K562 (cell line): Measurements from ENCODE around the gene PLEKHA5. TPM values are rescaled to one million over a fixed set of nuclear protein-coding genes. Genes with fewer than 3 reads are reported as not detected.

Experiments
- ATAC-seq: fragments of 200-7000 bp; cut with Tn5 transposase; 3 replicates; pipeline ENCODE4 v1.9.1; 2020; ENCODE audit warnings: moderate library complexity
- BruUV-seq: library from RNA; stranded (reverse); fragments of 400-500 nt; replicated peaks from 2 replicates; lab custom pipeline; 2021; lab: Mats Ljungman, UMichigan
- CTCF ChIA-PET: fragments of 300-600 bp; formaldehyde crosslinking; extraction: SDS; loops from one replicate; lab custom pipeline; 2021; ENCODE audit warnings: low intra/inter-chr PET ratio; lab: Yijun Ruan, JAX
- POLR2A ChIA-PET: fragments of 300-600, 350-650 bp; sonication (Branson Sonifier 250); formaldehyde crosslinking; extraction: SDS; loops from one replicate; lab custom pipeline; 2021; ENCODE audit warnings: antibody characterized with exemption, inconsistent platforms; lab: Yijun Ruan, JAX
- DNase-seq, 4 experiments: peaks; one replicate each; pipeline versions ENCODE4 v3.0.0 to v3.0.0-alpha.2; 2011 to 2018; ENCODE audit warnings: low spot score in 3 of 4, mixed read lengths in 3 of 4; ENCODE audit errors: extremely low read depth in 1 of 4
- FAIRE-seq: peaks from 2 replicates; lab custom pipeline; 2011; peaks lifted over from hg19 to GRCh38; lab: Jason Lieb, UNC
- H2AFZ ChIP-seq: 2 replicates; pipeline ENCODE4 v1.6.0; 2011; ENCODE audit warnings: low read depth, low read length, control low read depth, inconsistent platforms
- H3K27ac ChIP-seq: fragments of 200-600 bp; 3 replicates; pipeline ENCODE4 v1.8.0; 2011; ENCODE audit warnings: low read depth, mild to moderate bottlenecking, control low read depth, inconsistent platforms, low read length, moderate library complexity, mixed read lengths; ENCODE audit errors: extremely low read depth
- H3K27me3 ChIP-seq, 2 experiments: fragments of 300-600 bp in 1 of 2; 2 replicates in 1 of 2; 3 replicates in 1 of 2; pipeline versions ENCODE4 v1.6.0 to v1.8.0; 2011; ENCODE audit warnings: inconsistent platforms in 2 of 2, low read length in 2 of 2, mild to moderate bottlenecking in 1 of 2, mixed read lengths in 1 of 2, moderate library complexity in 1 of 2; ENCODE audit not compliant: control insufficient read depth in 2 of 2, insufficient read depth in 2 of 2
- H3K36me3 ChIP-seq: fragments of 300-600 bp; 3 replicates; pipeline ENCODE4 v1.8.0; 2011; ENCODE audit warnings: mild to moderate bottlenecking, low read length, inconsistent platforms; ENCODE audit not compliant: control insufficient read depth, insufficient read depth
- H3K4me1 ChIP-seq, 2 experiments: fragments of 200-600 bp in 1 of 2; replicated peaks in 1 of 2; 2 replicates in 1 of 2; 3 replicates in 1 of 2; pipeline versions ENCODE4 v1.5.1 to v1.8.0; 2011; ENCODE audit warnings: inconsistent platforms in 2 of 2, low read length in 2 of 2, mild to moderate bottlenecking in 1 of 2, mixed read lengths in 1 of 2, moderate library complexity in 1 of 2; ENCODE audit not compliant: control insufficient read depth in 2 of 2, insufficient read depth in 2 of 2
- H3K4me2 ChIP-seq: 2 replicates; pipeline ENCODE4 v1.6.1; 2011; ENCODE audit warnings: low read length, control low read depth, inconsistent platforms, mixed read lengths; ENCODE audit not compliant: insufficient read depth
- H3K4me3 ChIP-seq: fragments of 200-600 bp; sonication (generic), shearing (Covaris generic); 2 replicates; pipeline ENCODE4 v1.5.1; 2016; ENCODE audit warnings: control low read depth, inconsistent platforms
- H3K79me2 ChIP-seq: fragments of 200-600 bp; 3 replicates; pipeline ENCODE4 v1.8.0; 2011; ENCODE audit warnings: low read length, inconsistent platforms; ENCODE audit not compliant: control insufficient read depth, insufficient read depth
- H3K9ac ChIP-seq, 2 experiments: 2 replicates each; pipeline versions ENCODE4 v1.6.0 to v1.6.1; 2011; ENCODE audit warnings: low read depth in 2 of 2, low read length in 2 of 2, control low read depth in 1 of 2, inconsistent platforms in 1 of 2, mild to moderate bottlenecking in 1 of 2, mixed read lengths in 1 of 2; ENCODE audit not compliant: insufficient read depth in 1 of 2
- H3K9me1 ChIP-seq: one replicate; pipeline ENCODE4 v1.6.0; 2011; ENCODE audit warnings: inconsistent platforms, mild to moderate bottlenecking, low read length, moderate library complexity; ENCODE audit not compliant: control insufficient read depth, insufficient read depth
- H3K9me3 ChIP-seq: replicated peaks from 2 replicates; pipeline ENCODE4 v1.5.1; 2011; ENCODE audit warnings: low read depth, low read length, inconsistent platforms; ENCODE audit not compliant: control insufficient read depth, insufficient read depth
- H4K20me1 ChIP-seq: replicated peaks from 2 replicates; pipeline ENCODE4 v1.6.1; 2011; ENCODE audit warnings: low read length, inconsistent platforms, mixed read lengths; ENCODE audit not compliant: control insufficient read depth, insufficient read depth
- MIER1 ChIP-seq: fragments of 450-650 bp; IDR thresholded peaks from 2 replicates; pipeline ENCODE4 v1.6.1; 2016; ENCODE audit warnings: antibody characterized with exemption, mild to moderate bottlenecking, low read depth
- WGBS: fragments of 100-300 bp; shearing (Covaris generic); methylation state at CpG from one replicate; pipeline ENCODE4 v1.1.6; 2016; ENCODE audit warnings: low coverage, mixed read lengths; ENCODE audit not compliant: insufficient coverage; ENCODE audit errors: missing lambda C conversion rate; 5-methylcytosine and 5-hydroxymethylcytosine counted together
- in situ Hi-C: fragments of 300-500 bp; cut with MboI; formaldehyde crosslinking; loops from 4 replicates; pipeline ENCODE4 v1.15.0; 2018; ENCODE audit warnings: inconsistent platforms, mixed read lengths
- intact Hi-C: fragments of 100-400 bp; cut with micrococcal nuclease; formaldehyde crosslinking; loops from 2 replicates; pipeline ENCODE4 v1.14.2; 2022
- polyA plus RNA-seq, 8 experiments: library from polyadenylated mRNA; depleted of rRNA in 4 of 8; stranded (reverse) in 5 of 8; unstranded in 3 of 8; fragments of >200 nt; fragmentation: Nextera tagmentation in 2 of 8; fragmentation: Illumina TruSeq in 1 of 8; extraction: Ambion mirVana in 2 of 8; extraction: Trizol in 1 of 8; gene quantifications; 2 replicates each; pipeline versions ENCODE4 v1.2.1 to v1.2.3, GENCODE V29; 2011 to 2014; ENCODE audit warnings: inconsistent platforms in 1 of 8, missing spikeins in 1 of 8
- total RNA-seq, 7 experiments: library from RNA; depleted of rRNA in 6 of 7; stranded (reverse); fragments of >200 nt in 6 of 7; fragmentation: Illumina TruSeq in 2 of 7; extraction: Trizol in 2 of 7; gene quantifications; 2 replicates each; pipeline versions ENCODE4 v1.2.1 to v1.2.3, GENCODE V29; 2011 to 2021; ENCODE audit warnings: low replicate concordance in 1 of 7
- TF ChIP-seq, protein P1 (sequence below): sonication (generic); formaldehyde crosslinking; IDR thresholded peaks from 2 replicates; pipeline ENCODE4 v1.5.0; 2020; ENCODE audit warnings: missing genetic modification reagents

Gene PLEKHA5
- total and polyA plus RNA-seq, 9 of the 15 experiments (the other 6 are each of a cell fraction or from before 2014, with no cell fraction given): 7.2 to 26.2 (median 17.4) TPM

DNA sequence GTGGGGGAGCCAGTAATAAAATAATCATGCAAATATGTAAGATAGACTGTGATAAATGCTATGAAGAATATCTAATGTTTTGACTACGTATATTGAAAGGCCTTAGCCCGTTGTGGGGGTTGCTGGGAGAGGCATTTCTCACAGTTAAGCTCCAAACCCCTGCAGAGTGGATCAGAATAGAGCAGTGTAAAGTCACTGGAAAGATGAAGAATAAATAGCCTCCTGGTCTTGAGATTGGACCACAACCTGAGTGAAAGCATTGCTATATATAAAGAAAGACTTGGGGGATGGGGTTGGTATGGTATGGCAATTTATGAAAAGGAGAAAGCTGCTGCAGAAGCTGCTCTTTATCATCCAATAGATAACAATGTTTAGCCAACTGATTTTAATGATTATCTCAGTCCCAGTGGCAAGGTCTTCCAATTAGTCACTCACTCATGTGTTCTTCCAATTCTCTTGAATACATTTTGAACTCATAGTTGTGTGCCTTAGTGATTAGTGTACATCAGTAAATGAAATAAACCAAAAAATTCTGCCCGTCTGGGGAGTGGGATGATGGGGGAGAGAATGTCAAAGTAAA, 10.2 kb downstream of the PLEKHA5 start:
- Histone ChIP-seq H3K9me3 (no peaks in the 10 kb centered on the region), H3K36me3 (peaks cover 30% of the 10 kb centered on the region), H3K27ac (no peak overlapping the region), H4K20me1 (no peaks in the 10 kb centered on the region; the same call in 1 of the 2 replicates), H3K27me3 (no peaks in the 10 kb centered on the region), H3K9me1 (no peaks in the 10 kb centered on the region), H3K4me1 (peaks cover 0 to 22% of the 10 kb centered on the region in 2 experiments; a peak in 3 of 5 replicates), H3K4me3 (no peak overlapping the region), H3K9ac (no peak overlapping the region), H3K4me2 (no peak overlapping the region), H3K79me2 (peaks cover 72% of the 10 kb centered on the region), H2AFZ (no peak overlapping the region)
- ATAC-seq (no peak), FAIRE-seq (no peak), DNase-seq (no peak)
- 42% methylated on average over 3 of the region's 3 CpGs for WGBS
- TF ChIP-seq MIER1: no peak
- TF ChIP-seq, protein P1, sequence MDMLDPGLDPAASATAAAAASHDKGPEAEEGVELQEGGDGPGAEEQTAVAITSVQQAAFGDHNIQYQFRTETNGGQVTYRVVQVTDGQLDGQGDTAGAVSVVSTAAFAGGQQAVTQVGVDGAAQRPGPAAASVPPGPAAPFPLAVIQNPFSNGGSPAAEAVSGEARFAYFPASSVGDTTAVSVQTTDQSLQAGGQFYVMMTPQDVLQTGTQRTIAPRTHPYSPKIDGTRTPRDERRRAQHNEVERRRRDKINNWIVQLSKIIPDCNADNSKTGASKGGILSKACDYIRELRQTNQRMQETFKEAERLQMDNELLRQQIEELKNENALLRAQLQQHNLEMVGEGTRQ (CRISPR knock-in tag): no peak
- intact Hi-C loops (no loop called here), in situ Hi-C loops (no loop called here)
- no TSS peak for BruUV-seq
- ChIA-PET CTCF (no interaction called here), POLR2A (interaction anchor here (1.0 kb wide), 1 partner anchor 9 kb away, joined by 5 read pairs; no protein-coding TSS in a partner anchor)
